IMR-90 (cell line): ENCODE results near the gene IFNG-AS1. TPM values are rescaled to one million over a fixed set of nuclear protein-coding genes. Genes with fewer than 3 reads are reported as not detected.

ENCODE experiments used
- ATAC-seq: fragments of 200-7000 bp; cut with Tn5 transposase; 2 replicates; pipeline ENCODE4 v1.9.1; 2020; ENCODE audit warnings: low read depth, mild to moderate bottlenecking, moderate library complexity
- BruUV-seq: library from RNA; stranded (reverse); fragments of 400-500 nt; replicated peaks from 2 replicates; lab custom pipeline; 2021; lab: Mats Ljungman, UMichigan
- CTCF ChIA-PET: fragments of 300-600 bp; formaldehyde crosslinking; extraction: SDS; loops from one replicate; lab custom pipeline; 2021; ENCODE audit warnings: antibody characterized with exemption; lab: Yijun Ruan, JAX
- POLR2A ChIA-PET: fragments of 300-600 bp; sonication (Branson Sonifier 250); formaldehyde crosslinking; loops from one replicate; lab custom pipeline; 2022; ENCODE audit warnings: antibody characterized with exemption; ENCODE audit not compliant: unreplicated experiment; lab: Charles Lee
- DNase-seq: peaks from one replicate; pipeline ENCODE4 v3.0.0; 2013
- H2AFZ ChIP-seq: replicated peaks from 2 replicates; pipeline ENCODE3; 2013; ENCODE audit warnings: low read length, mild to moderate bottlenecking; ENCODE audit not compliant: poor library complexity
- H2AK5ac ChIP-seq: 2 replicates; pipeline ENCODE4 v1.6.1; 2013; ENCODE audit warnings: low read depth, low read length, inconsistent platforms
- H2AK9ac ChIP-seq: replicated peaks from 2 replicates; pipeline ENCODE3; 2013; ENCODE audit warnings: mild to moderate bottlenecking, low read depth, low read length, moderate library complexity; ENCODE audit not compliant: poor library complexity
- H2BK120ac ChIP-seq: 2 replicates; pipeline ENCODE4 v1.6.1; 2013; ENCODE audit warnings: low read depth, low read length, inconsistent platforms
- H2BK15ac ChIP-seq: 3 replicates; pipeline ENCODE4 v1.6.1; 2013; ENCODE audit warnings: low read depth, low read length, inconsistent platforms
- H2BK20ac ChIP-seq: 2 replicates; pipeline ENCODE4 v1.6.1; 2013; ENCODE audit warnings: low read depth, mild to moderate bottlenecking, inconsistent platforms, low read length, moderate library complexity
- H2BK5ac ChIP-seq: 2 replicates; pipeline ENCODE4 v1.6.1; 2013; ENCODE audit warnings: mild to moderate bottlenecking, low read depth, low read length, inconsistent platforms; ENCODE audit not compliant: poor library complexity, severe bottlenecking
- H3K14ac ChIP-seq: replicated peaks from 2 replicates; pipeline ENCODE4 v1.6.1; 2013; ENCODE audit warnings: low read depth, low read length, inconsistent platforms
- H3K18ac ChIP-seq: 2 replicates; pipeline ENCODE4 v1.6.1; 2013; ENCODE audit warnings: low read depth, low read length, control low read depth
- H3K23ac ChIP-seq: 2 replicates; pipeline ENCODE4 v1.6.1; 2013; ENCODE audit warnings: low read depth, low read length, inconsistent platforms
- H3K27ac ChIP-seq: 2 replicates; pipeline ENCODE4 v1.5.1; 2013; ENCODE audit warnings: mild to moderate bottlenecking, control low read depth, low read length; ENCODE audit not compliant: insufficient read depth
- H3K27me3 ChIP-seq: 2 replicates; pipeline ENCODE4 v1.6.1; 2013; ENCODE audit warnings: low read length; ENCODE audit not compliant: control insufficient read depth, insufficient read depth
- H3K36me3 ChIP-seq: 2 replicates; pipeline ENCODE4 v1.6.1; 2013; ENCODE audit warnings: low read length, mixed read lengths; ENCODE audit not compliant: control insufficient read depth, insufficient read depth
- H3K4ac ChIP-seq: 2 replicates; pipeline ENCODE4 v1.6.1; 2013; ENCODE audit warnings: low read depth, low read length, inconsistent platforms
- H3K4me1 ChIP-seq: 2 replicates; pipeline ENCODE4 v1.6.1; 2013; ENCODE audit warnings: low read length, mixed read lengths; ENCODE audit not compliant: control insufficient read depth, insufficient read depth
- H3K4me2 ChIP-seq: 2 replicates; pipeline ENCODE4 v1.6.1; 2013; ENCODE audit warnings: low read depth, mild to moderate bottlenecking, control low read depth, low read length, moderate library complexity
- H3K4me3 ChIP-seq: 2 replicates; pipeline ENCODE4 v1.5.1; 2013; ENCODE audit warnings: low read depth, mild to moderate bottlenecking, control low read depth, low read length, moderate library complexity; ENCODE audit not compliant: insufficient read depth
- H3K56ac ChIP-seq: 2 replicates; pipeline ENCODE4 v1.6.1; 2013; ENCODE audit warnings: low read length, inconsistent platforms; ENCODE audit not compliant: insufficient read depth; ENCODE audit errors: extremely low read depth
- H3K79me1 ChIP-seq, 2 experiments: 2 replicates each; pipeline ENCODE4 v1.6.1; 2013; ENCODE audit warnings: low read length in 2 of 2, inconsistent platforms in 1 of 2, low read depth in 1 of 2
- H3K9ac ChIP-seq: 2 replicates; pipeline ENCODE4 v1.6.1; 2013; ENCODE audit warnings: low read depth, low read length, control low read depth
- H3K9me1 ChIP-seq: 2 replicates; pipeline ENCODE4 v1.6.1; 2013; ENCODE audit warnings: low read length, inconsistent platforms; ENCODE audit not compliant: insufficient read depth
- H3K9me3 ChIP-seq: 2 replicates; pipeline ENCODE4 v1.6.1; 2013; ENCODE audit warnings: low read length; ENCODE audit not compliant: control insufficient read depth, insufficient read depth
- H4K20me1 ChIP-seq: 2 replicates; pipeline ENCODE4 v1.6.1; 2013; ENCODE audit warnings: low read length, inconsistent platforms; ENCODE audit not compliant: insufficient read depth
- H4K5ac ChIP-seq: 2 replicates; pipeline ENCODE4 v1.6.1; 2013; ENCODE audit warnings: mild to moderate bottlenecking, low read depth, low read length, control low read depth
- H4K8ac ChIP-seq, 2 experiments: 2 replicates each; pipeline ENCODE4 v1.6.1; 2013; ENCODE audit warnings: low read depth in 2 of 2, low read length in 2 of 2, control low read depth in 1 of 2, inconsistent platforms in 1 of 2
- H4K91ac ChIP-seq: 2 replicates; pipeline ENCODE4 v1.6.1; 2013; ENCODE audit warnings: low read depth, low read length, inconsistent platforms; ENCODE audit not compliant: insufficient read depth
- BHLHE40 ChIP-seq: fragments of 150-350 bp; IDR thresholded peaks from 2 replicates; pipeline ENCODE4 v1.6.1; 2016; ENCODE audit warnings: mild to moderate bottlenecking, low read depth, low read length
- CHD1 ChIP-seq: IDR thresholded peaks from 2 replicates; pipeline ENCODE4 v1.6.1; 2012; ENCODE audit warnings: low read depth, low read length, improper control_type of control experiment
- FOS ChIP-seq: fragments of 150-350 bp; IDR thresholded peaks from 2 replicates; pipeline ENCODE4 v1.6.1; 2016; ENCODE audit warnings: low read depth, low read length
- MAFK ChIP-seq: IDR thresholded peaks from 2 replicates; pipeline ENCODE4 v1.6.1; 2012; ENCODE audit warnings: low read depth, low read length, improper control_type of control experiment
- MAZ ChIP-seq: IDR thresholded peaks from 2 replicates; pipeline ENCODE4 v1.6.1; 2012; ENCODE audit warnings: low read depth, mild to moderate bottlenecking, low read length, improper control_type of control experiment, moderate library complexity, borderline replicate concordance
- MXI1 ChIP-seq: IDR thresholded peaks from 2 replicates; pipeline ENCODE4 v1.6.1; 2012; ENCODE audit warnings: low read depth, mild to moderate bottlenecking, low read length, moderate library complexity, borderline replicate concordance
- NFE2L2 ChIP-seq: fragments of 150-350 bp; IDR thresholded peaks from 2 replicates; pipeline ENCODE4 v1.6.1; 2016; ENCODE audit warnings: low read depth, mild to moderate bottlenecking, low read length
- POLR2A ChIP-seq: IDR thresholded peaks from 2 replicates; pipeline ENCODE4 v1.6.1; 2012; ENCODE audit warnings: mild to moderate bottlenecking, low read depth, low read length
- RCOR1 ChIP-seq: IDR thresholded peaks from 2 replicates; pipeline ENCODE4 v1.6.1; 2012; ENCODE audit warnings: mild to moderate bottlenecking, low read length, improper control_type of control experiment; ENCODE audit not compliant: insufficient replicate concordance
- RFX5 ChIP-seq: IDR thresholded peaks from 2 replicates; pipeline ENCODE4 v1.8.0; 2012; ENCODE audit warnings: low read depth, mild to moderate bottlenecking, low read length, moderate library complexity
- SMC3 ChIP-seq: fragments of 150-350 bp; IDR thresholded peaks from 2 replicates; pipeline ENCODE4 v1.6.1; 2016; ENCODE audit warnings: low read depth, mild to moderate bottlenecking, antibody characterized with exemption, low read length, moderate library complexity
- WGBS, 2 experiments: methylation state at CpG; one replicate each; pipeline versions ENCODE4 v1.1.5 to v1.1.7; 2013; ENCODE audit warnings: missing lambda C conversion rate in 2 of 2; ENCODE audit not compliant: insufficient read length in 1 of 2; ENCODE audit errors: extremely low coverage in 2 of 2; 5-methylcytosine and 5-hydroxymethylcytosine counted together
- dilution Hi-C: fragments of 300-500 bp; cut with HindIII; formaldehyde crosslinking; loops from one replicate; pipeline ENCODE4 v1.14.3; 2018; ENCODE audit warnings: low sequenced_read_pairs; ENCODE audit not compliant: unreplicated experiment
- in situ Hi-C: fragments of 300-500 bp; cut with MboI; formaldehyde crosslinking; loops from 3 replicates; pipeline ENCODE4 v1.14.3; 2019; ENCODE audit warnings: low sequenced_read_pairs, inconsistent platforms, mixed read lengths
- intact Hi-C: fragments of 100-400 bp; cut with micrococcal nuclease; formaldehyde crosslinking; loops from 2 replicates; pipeline ENCODE4 v1.10.0; 2022
- polyA plus RNA-seq, 3 experiments: library from polyadenylated mRNA; depleted of rRNA; stranded (reverse); fragments of >200 nt; gene quantifications; 2 replicates each; pipeline ENCODE4 v1.2.3, GENCODE V29; 2012; ENCODE audit warnings: low replicate concordance in 1 of 3
- total RNA-seq: library from RNA; depleted of rRNA; stranded (reverse); fragments of >200 nt; gene quantifications from 2 replicates; pipeline ENCODE4 v1.2.3, GENCODE V29; 2012
- TF ChIP-seq, protein P1 (sequence below): fragments of 150-350 bp; IDR thresholded peaks from 2 replicates; pipeline ENCODE4 v1.6.1; 2017; ENCODE audit warnings: mild to moderate bottlenecking, antibody characterized with exemption, low read length, low read depth
- TF ChIP-seq, protein P2 (sequence below): conservative IDR thresholded peaks from 2 replicates; pipeline ENCODE4 v1.5.1; 2012; ENCODE audit warnings: mild to moderate bottlenecking, low read depth, low read length, improper control_type of control experiment

The IFNG-AS1 gene
- total and polyA plus RNA-seq, 2 of the 4 experiments (the other 2 are of a cell fraction): not detected

DNA sequence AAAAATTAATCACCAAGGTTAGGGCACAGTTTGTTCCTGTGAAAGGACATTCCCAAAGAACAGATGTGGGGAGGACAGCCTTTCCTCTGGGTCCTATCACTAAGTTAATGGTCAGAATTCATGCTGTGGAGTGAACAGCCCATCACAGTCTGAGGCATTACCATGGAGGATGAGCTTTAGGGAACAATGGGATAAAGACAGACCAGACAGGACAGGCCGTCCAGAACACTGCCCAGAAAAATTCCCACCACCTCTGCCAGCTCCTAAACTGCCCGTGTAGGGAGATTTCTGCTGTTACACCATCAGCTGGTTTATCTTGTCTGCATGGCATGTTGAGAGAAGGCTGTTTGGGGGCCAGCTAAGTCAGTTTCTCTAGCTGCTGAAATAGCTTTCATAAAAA lies 49.6 kb upstream of the IFNG-AS1 start:
- intact Hi-C loops (no loop called here), dilution Hi-C loops (no loop called here), in situ Hi-C loops (loop anchor here (5.0 to 10.0 kb wide), 3 partner anchors 287 to 582 kb away; no protein-coding TSS in a partner anchor)
- no peak overlapping the region for H3K9ac ChIP-seq
- no peak overlapping the region for H4K8ac ChIP-seq
- no peaks in the 10 kb centered on the region for H3K27me3 ChIP-seq
- ATAC-seq (no peak), DNase-seq (no peak)
- H2AK5ac ChIP-seq: no peak overlapping the region
- no peak overlapping the region for H3K18ac ChIP-seq
- no peak overlapping the region for H3K27ac ChIP-seq
- H2BK15ac ChIP-seq: no peak overlapping the region
- BruUV-seq: no TSS peak
- no peak overlapping the region for H2BK20ac ChIP-seq
- no peaks in the 10 kb centered on the region for H3K9me3 ChIP-seq
- no peak overlapping the region for H4K91ac ChIP-seq
- H2BK5ac ChIP-seq: no peak overlapping the region
- H4K20me1 ChIP-seq: no peaks in the 10 kb centered on the region
- no peak overlapping the region for H3K4me3 ChIP-seq
- H2BK120ac ChIP-seq: no peak overlapping the region
- H2AFZ ChIP-seq: no peak overlapping the region
- no peak overlapping the region for H3K56ac ChIP-seq
- H3K79me1 ChIP-seq: no peaks in the 10 kb centered on the region
- no peak overlapping the region for H3K23ac ChIP-seq
- TF ChIP-seq NFE2L2: no peak
- no peak for TF ChIP-seq FOS
- TF ChIP-seq RFX5: no peak
- TF ChIP-seq POLR2A: no peak
- TF ChIP-seq SMC3: no peak
- TF ChIP-seq CHD1: no peak
- TF ChIP-seq, protein P1, sequence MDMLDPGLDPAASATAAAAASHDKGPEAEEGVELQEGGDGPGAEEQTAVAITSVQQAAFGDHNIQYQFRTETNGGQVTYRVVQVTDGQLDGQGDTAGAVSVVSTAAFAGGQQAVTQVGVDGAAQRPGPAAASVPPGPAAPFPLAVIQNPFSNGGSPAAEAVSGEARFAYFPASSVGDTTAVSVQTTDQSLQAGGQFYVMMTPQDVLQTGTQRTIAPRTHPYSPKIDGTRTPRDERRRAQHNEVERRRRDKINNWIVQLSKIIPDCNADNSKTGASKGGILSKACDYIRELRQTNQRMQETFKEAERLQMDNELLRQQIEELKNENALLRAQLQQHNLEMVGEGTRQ: no peak
- TF ChIP-seq BHLHE40: no peak
- no peak for TF ChIP-seq MXI1
- no peak for TF ChIP-seq RCOR1
- TF ChIP-seq MAZ: no peak
- TF ChIP-seq, protein P2, sequence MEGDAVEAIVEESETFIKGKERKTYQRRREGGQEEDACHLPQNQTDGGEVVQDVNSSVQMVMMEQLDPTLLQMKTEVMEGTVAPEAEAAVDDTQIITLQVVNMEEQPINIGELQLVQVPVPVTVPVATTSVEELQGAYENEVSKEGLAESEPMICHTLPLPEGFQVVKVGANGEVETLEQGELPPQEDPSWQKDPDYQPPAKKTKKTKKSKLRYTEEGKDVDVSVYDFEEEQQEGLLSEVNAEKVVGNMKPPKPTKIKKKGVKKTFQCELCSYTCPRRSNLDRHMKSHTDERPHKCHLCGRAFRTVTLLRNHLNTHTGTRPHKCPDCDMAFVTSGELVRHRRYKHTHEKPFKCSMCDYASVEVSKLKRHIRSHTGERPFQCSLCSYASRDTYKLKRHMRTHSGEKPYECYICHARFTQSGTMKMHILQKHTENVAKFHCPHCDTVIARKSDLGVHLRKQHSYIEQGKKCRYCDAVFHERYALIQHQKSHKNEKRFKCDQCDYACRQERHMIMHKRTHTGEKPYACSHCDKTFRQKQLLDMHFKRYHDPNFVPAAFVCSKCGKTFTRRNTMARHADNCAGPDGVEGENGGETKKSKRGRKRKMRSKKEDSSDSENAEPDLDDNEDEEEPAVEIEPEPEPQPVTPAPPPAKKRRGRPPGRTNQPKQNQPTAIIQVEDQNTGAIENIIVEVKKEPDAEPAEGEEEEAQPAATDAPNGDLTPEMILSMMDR: no peak
- TF ChIP-seq MAFK: no peak
- H4K5ac ChIP-seq: no peak overlapping the region
- peaks cover 4% of the 10 kb centered on the region; the same call in 1 of the 2 replicates for H3K4me1 ChIP-seq
- no peak overlapping the region for H2AK9ac ChIP-seq
- H3K36me3 ChIP-seq: no peaks in the 10 kb centered on the region
- ChIA-PET POLR2A (no interaction called here), CTCF (no interaction called here)
- no peak overlapping the region for H3K14ac ChIP-seq
- no CpG with 5 or more reads among the region's 2 CpGs for WGBS, 2 experiments
- H3K9me1 ChIP-seq: no peaks in the 10 kb centered on the region
- no peak overlapping the region for H3K4me2 ChIP-seq
- H3K4ac ChIP-seq: no peak overlapping the region
